ENCODE data around the gene NFKBIB. TPM values are rescaled to one million over a fixed set of nuclear protein-coding genes. Genes with fewer than 3 reads are reported as not detected.

The NFKBIB gene
- total RNA-seq, 1 experiment from 2014 or later = 43.7 TPM

- Histone ChIP-seq H3K79me2 (ENCODE audit: low read length) (no peaks in the 10 kb centered on the region), H4K20me1 (ENCODE audit: low read length) (no peaks in the 10 kb centered on the region), H2AFZ (ENCODE audit: low read length) (no peak overlapping the region), H3K9me3 (ENCODE audit: low read length) (no peaks in the 10 kb centered on the region), H3K36me3 (ENCODE audit: low read depth, low read length) (no peaks in the 10 kb centered on the region), H3K4me3 (ENCODE audit: low read length) (no peak overlapping the region), H3K9me2 (replicated peaks; ENCODE audit: low read length) (no peaks in the 10 kb centered on the region), H3K9ac (ENCODE audit: low read length) (no peak overlapping the region), H3F3A (ENCODE audit: low read length, unreplicated experiment) (no peaks in the 10 kb centered on the region), H3K4me1 (ENCODE audit: insufficient read depth, low read length) (no peaks in the 10 kb centered on the region), H3K4me2 (ENCODE audit: low read length) (no peak overlapping the region), H3K27ac (ENCODE audit: low read length) (no peak overlapping the region), H3K27me3 (ENCODE audit: low read length) (no peaks in the 10 kb centered on the region)
- ATAC-seq (no peak), DNase-seq (no peak)
- intact Hi-C loops (cut with micrococcal nuclease) = no loop called here
- ChIA-PET POLR2A (ENCODE audit: unreplicated experiment) (no interaction called here), CTCF (no interaction called here)
- no peak for TF ChIP-seq CTCF (conservative IDR thresholded peaks at IDR 0.05; ENCODE audit: low read depth, low read length)
- TF ChIP-seq EZH2phosphoT487 (IDR thresholded peaks at IDR 0.05; ENCODE audit: borderline replicate concordance, low read length) = no peak
- no peak for TF ChIP-seq EZH2 (IDR thresholded peaks at IDR 0.05; ENCODE audit: low read length, unreplicated experiment)
- BruUV-seq (replicated peaks) = no TSS peak
These were observed 42.2 kb downstream of the NFKBIB start for GRCh38 chr19:38941979-38942378.

- ChIA-PET POLR2A (ENCODE audit: unreplicated experiment) (no interaction called here), CTCF (no interaction called here)
- Histone ChIP-seq H3K36me3 (ENCODE audit: low read depth, low read length) (no peaks in the 10 kb centered on the region), H2AFZ (ENCODE audit: low read length) (no peak overlapping the region), H3K9me2 (replicated peaks; ENCODE audit: low read length) (no peaks in the 10 kb centered on the region), H3K9me3 (ENCODE audit: low read length) (no peaks in the 10 kb centered on the region), H3K27ac (ENCODE audit: low read length) (no peak overlapping the region), H3K4me3 (ENCODE audit: low read length) (no peak overlapping the region), H3K79me2 (ENCODE audit: low read length) (no peaks in the 10 kb centered on the region), H3K4me2 (ENCODE audit: low read length) (no peak overlapping the region), H4K20me1 (ENCODE audit: low read length) (no peaks in the 10 kb centered on the region), H3K4me1 (ENCODE audit: insufficient read depth, low read length) (no peaks in the 10 kb centered on the region), H3K9ac (ENCODE audit: low read length) (no peak overlapping the region), H3F3A (ENCODE audit: low read length, unreplicated experiment) (no peaks in the 10 kb centered on the region), H3K27me3 (ENCODE audit: low read length) (no peaks in the 10 kb centered on the region)
- no peak for ATAC-seq
- DNase-seq = no peak
- no TSS peak for BruUV-seq (replicated peaks)
- TF ChIP-seq CTCF (conservative IDR thresholded peaks at IDR 0.05; ENCODE audit: low read depth, low read length) = no peak
- TF ChIP-seq EZH2phosphoT487 (IDR thresholded peaks at IDR 0.05; ENCODE audit: borderline replicate concordance, low read length) = no peak
- TF ChIP-seq EZH2 (IDR thresholded peaks at IDR 0.05; ENCODE audit: low read length, unreplicated experiment) = no peak
- intact Hi-C loops (cut with micrococcal nuclease) = no loop called here
These were observed 42.9 kb downstream of the NFKBIB start for GRCh38 chr19:38942471-38943181.

DNA sequence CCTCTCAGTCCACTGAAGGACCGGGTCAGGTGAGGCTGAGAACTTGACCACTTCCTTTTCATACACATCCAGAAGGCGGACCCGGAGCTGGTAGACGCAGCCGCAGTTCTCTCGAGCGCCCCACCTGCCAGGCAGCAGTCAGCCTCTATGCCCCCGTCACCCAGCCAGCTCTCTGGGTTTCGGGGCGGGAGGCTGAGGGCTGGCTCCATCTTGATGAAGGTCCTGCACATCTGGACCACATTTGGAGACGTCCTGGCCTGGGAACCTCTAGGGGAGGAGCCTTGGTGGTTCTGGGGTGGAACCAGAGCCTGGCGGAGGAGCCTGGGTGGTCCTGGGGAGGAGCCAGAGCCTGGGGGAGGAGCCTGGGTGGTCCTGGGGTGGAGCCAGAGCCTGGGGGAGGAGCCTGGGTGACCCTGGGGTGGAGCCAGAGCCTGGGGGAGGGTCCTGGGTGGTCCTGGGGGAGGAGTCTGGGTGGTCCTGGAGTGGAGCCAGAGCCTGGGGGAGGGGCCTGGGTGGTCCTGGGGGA is 45.3 kb downstream of the NFKBIB start:
- no TSS peak for BruUV-seq (replicated peaks)
- H3K36me3 ChIP-seq (ENCODE audit: low read depth, low read length) = no peaks in the 10 kb centered on the region
- no peaks in the 10 kb centered on the region for H3F3A ChIP-seq (ENCODE audit: low read length, unreplicated experiment)
- POLR2A ChIA-PET (ENCODE audit: unreplicated experiment) = no interaction called here
- no peak overlapping the region for H3K9ac ChIP-seq (ENCODE audit: low read length)
- ATAC-seq = no peak
- H2AFZ ChIP-seq (ENCODE audit: low read length) = no peak overlapping the region
- no peak overlapping the region for H3K4me3 ChIP-seq (ENCODE audit: low read length)
- H3K9me2 ChIP-seq (replicated peaks; ENCODE audit: low read length) = no peaks in the 10 kb centered on the region
- no peaks in the 10 kb centered on the region for H3K4me1 ChIP-seq (ENCODE audit: insufficient read depth, low read length)
- H3K4me2 ChIP-seq (ENCODE audit: low read length) = no peak overlapping the region
- TF ChIP-seq EZH2phosphoT487 (IDR thresholded peaks at IDR 0.05; ENCODE audit: borderline replicate concordance, low read length) = no peak
- no peak for TF ChIP-seq CTCF (conservative IDR thresholded peaks at IDR 0.05; ENCODE audit: low read depth, low read length)
- TF ChIP-seq EZH2 (IDR thresholded peaks at IDR 0.05; ENCODE audit: low read length, unreplicated experiment) = no peak
- no peaks in the 10 kb centered on the region for H3K27me3 ChIP-seq (ENCODE audit: low read length)
- H3K27ac ChIP-seq (ENCODE audit: low read length) = no peak overlapping the region
- intact Hi-C loops (cut with micrococcal nuclease) = no loop called here
- CTCF ChIA-PET = no interaction called here
- no peaks in the 10 kb centered on the region for H3K9me3 ChIP-seq (ENCODE audit: low read length)
- H4K20me1 ChIP-seq (ENCODE audit: low read length) = no peaks in the 10 kb centered on the region
- H3K79me2 ChIP-seq (ENCODE audit: low read length) = no peaks in the 10 kb centered on the region
- DNase-seq = no peak

Measured in PC-3 (cell line).